Mononuclear cell (primary cell): Measurements from ENCODE around the gene XKR8. TPM values are rescaled to one million over a fixed set of nuclear protein-coding genes. Genes with fewer than 3 reads are reported as not detected.

Experiments used
- H3K27me3 ChIP-seq: 2 replicates; pipeline ENCODE4 v1.6.0; 2011; ENCODE audit warnings: low read length, control low read depth; ENCODE audit not compliant: insufficient read depth
- H3K4me1 ChIP-seq: 2 replicates; pipeline ENCODE4 v1.5.1; 2011; ENCODE audit warnings: mild to moderate bottlenecking, low read length, control low read depth; ENCODE audit not compliant: insufficient read depth
- H3K4me3 ChIP-seq: 2 replicates; pipeline ENCODE4 v1.5.1; 2011; ENCODE audit warnings: mild to moderate bottlenecking, low read length, moderate library complexity
- H3K9me3 ChIP-seq: 2 replicates; pipeline ENCODE4 v1.5.1; 2011; ENCODE audit warnings: low read depth, mild to moderate bottlenecking, control low read depth, low read length
- total RNA-seq: library from RNA; depleted of rRNA; stranded (reverse); fragments of >200 nt; gene quantifications from one replicate; pipeline ENCODE4 v1.2.3, GENCODE V29; 2012

The XKR8 gene
- 14.1 TPM for total RNA-seq

- H3K9me3 ChIP-seq, result no peaks in the 10 kb centered on the region
- peak within 1 kb of the TSS; percentile 67 for H3K4me3 ChIP-seq
- peaks cover 39% of the 10 kb centered on the region for H3K4me1 ChIP-seq
- no peaks in the 10 kb centered on the region for H3K27me3 ChIP-seq
Observed at GRCh38 chr1:27959792-27960603, at the start of gene XKR8. TSS of gene XKR8 (plus strand) at chr1:27959973. CDS start at chr1:27960070, 97 bp downstream.

- Histone ChIP-seq H3K9me3 (no peaks in the 10 kb centered on the region), H3K4me3 (no peak overlapping the region), H3K4me1 (peaks cover 25% of the 10 kb centered on the region), H3K27me3 (no peaks in the 10 kb centered on the region)
Observed at GRCh38 chr1:27912429-27912828, 47.3 kb upstream of the XKR8 start.

GRCh38 chr1:27915082-27915575 is 44.6 kb upstream of the XKR8 start:
- no peaks in the 10 kb centered on the region for H3K27me3 ChIP-seq
- H3K9me3 ChIP-seq, result no peaks in the 10 kb centered on the region
- H3K4me1 ChIP-seq, result peaks cover 25% of the 10 kb centered on the region
- no peak overlapping the region for H3K4me3 ChIP-seq

- no peaks in the 10 kb centered on the region for H3K4me1 ChIP-seq
- no peaks in the 10 kb centered on the region for H3K27me3 ChIP-seq
- H3K4me3 ChIP-seq, result no peak overlapping the region
- H3K9me3 ChIP-seq, result no peaks in the 10 kb centered on the region
Observed at GRCh38 chr1:27922272-27922671, 37.5 kb upstream of the XKR8 start.

GRCh38 chr1:27928216-27928954 is 31.4 kb upstream of the XKR8 start:
- peaks cover 16% of the 10 kb centered on the region for H3K4me1 ChIP-seq
- no peaks in the 10 kb centered on the region for H3K9me3 ChIP-seq
- H3K4me3 ChIP-seq, result no peak overlapping the region
- H3K27me3 ChIP-seq, result no peaks in the 10 kb centered on the region

GRCh38 chr1:27931184-27931583 is 28.6 kb upstream of the XKR8 start:
- Histone ChIP-seq H3K4me1 (peaks cover 31% of the 10 kb centered on the region), H3K4me3 (no peak overlapping the region), H3K9me3 (no peaks in the 10 kb centered on the region), H3K27me3 (peaks cover 7% of the 10 kb centered on the region)

- peaks cover 7% of the 10 kb centered on the region for H3K27me3 ChIP-seq
- H3K9me3 ChIP-seq, result no peaks in the 10 kb centered on the region
- H3K4me1 ChIP-seq, result peaks cover 31% of the 10 kb centered on the region
- no peak overlapping the region for H3K4me3 ChIP-seq
Observed at GRCh38 chr1:27931759-27932158, 28.0 kb upstream of the XKR8 start.

- no peaks in the 10 kb centered on the region for H3K9me3 ChIP-seq
- peaks cover 7% of the 10 kb centered on the region for H3K27me3 ChIP-seq
- no peak within 1 kb of the TSS for H3K4me3 ChIP-seq
- peaks cover 34% of the 10 kb centered on the region for H3K4me1 ChIP-seq
Observed at GRCh38 chr1:27934818-27935549, 24.8 kb upstream of the XKR8 start, which contains the start of gene SMPDL3B. TSS of gene SMPDL3B (plus strand) at chr1:27935000. CDS start at chr1:27935184, 184 bp downstream.

- Histone ChIP-seq H3K4me3 (no peak overlapping the region), H3K4me1 (peaks cover 41% of the 10 kb centered on the region), H3K27me3 (peaks cover 7% of the 10 kb centered on the region), H3K9me3 (no peaks in the 10 kb centered on the region)
Observed at GRCh38 chr1:27935721-27936120, 24.1 kb upstream of the XKR8 start.

GRCh38 chr1:27936370-27936769 is 23.4 kb upstream of the XKR8 start:
- peaks cover 42% of the 10 kb centered on the region for H3K4me1 ChIP-seq
- H3K9me3 ChIP-seq, result no peaks in the 10 kb centered on the region
- H3K27me3 ChIP-seq, result peaks cover 7% of the 10 kb centered on the region
- H3K4me3 ChIP-seq, result no peak overlapping the region

GRCh38 chr1:27937524-27937836 is 22.3 kb upstream of the XKR8 start:
- Histone ChIP-seq H3K27me3 (peaks cover 7% of the 10 kb centered on the region), H3K4me1 (peaks cover 43% of the 10 kb centered on the region), H3K4me3 (no peak overlapping the region), H3K9me3 (no peaks in the 10 kb centered on the region)

GRCh38 chr1:27938488-27938887 is 21.3 kb upstream of the XKR8 start:
- peaks cover 7% of the 10 kb centered on the region for H3K27me3 ChIP-seq

GRCh38 chr1:27940297-27940696 is 19.5 kb upstream of the XKR8 start:
- Histone ChIP-seq H3K4me1 (peaks cover 55% of the 10 kb centered on the region), H3K27me3 (peaks cover 4% of the 10 kb centered on the region), H3K9me3 (no peaks in the 10 kb centered on the region), H3K4me3 (no peak overlapping the region)

More at GRCh38 chr1:27938488-27938887, 21.3 kb upstream of the XKR8 start:
- H3K4me3 ChIP-seq, result no peak overlapping the region
- no peaks in the 10 kb centered on the region for H3K9me3 ChIP-seq
- H3K4me1 ChIP-seq, result peaks cover 52% of the 10 kb centered on the region

- peaks cover 55% of the 10 kb centered on the region for H3K4me1 ChIP-seq
Observed at GRCh38 chr1:27940870-27941560, 18.8 kb upstream of the XKR8 start.

More at GRCh38 chr1:27940870-27941560, 18.8 kb upstream of the XKR8 start:
- Histone ChIP-seq H3K9me3 (no peaks in the 10 kb centered on the region), H3K27me3 (no peaks in the 10 kb centered on the region), H3K4me3 (no peak overlapping the region)
